Measurements from ENCODE around the gene PTGES3L. TPM values are rescaled to one million over a fixed set of nuclear protein-coding genes. Genes with fewer than 3 reads are reported as not detected.
"Not testable (repeated sequence)": the region's sequence is repeated elsewhere in the genome, so short reads cannot be mapped to it uniquely, and the experiment has no call there.

The PTGES3L gene
- total RNA-seq, 1 experiment from 2014 or later, result not detected

DNA sequence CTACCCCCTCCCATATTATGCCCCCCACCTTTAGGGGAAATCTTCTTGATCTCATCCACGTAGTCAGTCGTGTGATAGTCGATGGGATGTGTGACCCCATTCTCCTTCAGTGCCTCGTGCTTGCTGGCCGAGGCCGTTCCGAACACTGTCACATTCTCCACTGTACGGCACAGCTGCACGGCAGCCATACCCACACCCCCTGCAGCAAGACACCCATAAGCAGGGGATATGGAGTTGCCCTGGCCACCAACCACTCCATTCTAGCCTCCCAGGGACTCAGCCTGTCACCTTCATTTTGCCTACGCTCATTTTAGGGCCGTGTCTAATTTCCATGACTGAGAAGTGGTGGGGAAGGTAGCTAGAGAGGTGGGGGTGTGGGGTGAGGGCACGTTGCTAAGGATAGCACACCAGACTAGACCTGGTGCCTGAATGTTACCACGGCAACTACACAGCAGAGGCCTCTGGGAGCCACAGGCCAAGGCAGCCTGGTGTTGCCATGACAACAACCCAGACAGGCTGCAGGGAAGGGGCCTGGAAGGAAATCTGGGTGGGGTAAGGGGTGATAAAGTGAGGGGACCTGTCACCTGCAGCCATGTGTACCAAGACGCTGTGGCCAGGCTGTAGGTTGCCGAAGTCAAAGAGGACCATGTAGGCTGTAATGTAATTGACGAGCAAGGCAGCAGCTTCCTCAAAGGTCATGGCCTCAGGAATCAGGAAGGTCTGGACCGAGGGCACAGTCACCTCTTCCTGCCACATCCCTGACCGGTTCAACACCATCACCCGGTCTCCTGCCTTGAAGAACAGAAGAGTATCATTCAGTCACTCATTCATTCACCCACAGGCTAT, 38.4 kb upstream of the PTGES3L start:
- no peaks in the 10 kb centered on the region for H3K9me3 ChIP-seq
- H3K36me3 ChIP-seq, result peaks cover 60% of the 10 kb centered on the region
- H3K4me3 ChIP-seq, result no peak overlapping the region
- DNase-seq, result no peak
- H3K27me3 ChIP-seq, result no peaks in the 10 kb centered on the region

GRCh38 chr17:43016216-43016615, 36.3 kb upstream of the PTGES3L start:
- Histone ChIP-seq H3K27me3 (no peaks in the 10 kb centered on the region), H3K9me3 (no peaks in the 10 kb centered on the region), H3K36me3 (peaks cover 60% of the 10 kb centered on the region), H3K4me3 (no peak overlapping the region)
- no peak for DNase-seq

- H3K27me3 ChIP-seq, result no peaks in the 10 kb centered on the region
- H3K9me3 ChIP-seq, result no peaks in the 10 kb centered on the region
- no peak overlapping the region for H3K4me3 ChIP-seq
- peak; percentile 44 for DNase-seq
- peaks cover 59% of the 10 kb centered on the region for H3K36me3 ChIP-seq
Observed at GRCh38 chr17:43015579-43015978, 35.7 kb upstream of the PTGES3L start.

DNA sequence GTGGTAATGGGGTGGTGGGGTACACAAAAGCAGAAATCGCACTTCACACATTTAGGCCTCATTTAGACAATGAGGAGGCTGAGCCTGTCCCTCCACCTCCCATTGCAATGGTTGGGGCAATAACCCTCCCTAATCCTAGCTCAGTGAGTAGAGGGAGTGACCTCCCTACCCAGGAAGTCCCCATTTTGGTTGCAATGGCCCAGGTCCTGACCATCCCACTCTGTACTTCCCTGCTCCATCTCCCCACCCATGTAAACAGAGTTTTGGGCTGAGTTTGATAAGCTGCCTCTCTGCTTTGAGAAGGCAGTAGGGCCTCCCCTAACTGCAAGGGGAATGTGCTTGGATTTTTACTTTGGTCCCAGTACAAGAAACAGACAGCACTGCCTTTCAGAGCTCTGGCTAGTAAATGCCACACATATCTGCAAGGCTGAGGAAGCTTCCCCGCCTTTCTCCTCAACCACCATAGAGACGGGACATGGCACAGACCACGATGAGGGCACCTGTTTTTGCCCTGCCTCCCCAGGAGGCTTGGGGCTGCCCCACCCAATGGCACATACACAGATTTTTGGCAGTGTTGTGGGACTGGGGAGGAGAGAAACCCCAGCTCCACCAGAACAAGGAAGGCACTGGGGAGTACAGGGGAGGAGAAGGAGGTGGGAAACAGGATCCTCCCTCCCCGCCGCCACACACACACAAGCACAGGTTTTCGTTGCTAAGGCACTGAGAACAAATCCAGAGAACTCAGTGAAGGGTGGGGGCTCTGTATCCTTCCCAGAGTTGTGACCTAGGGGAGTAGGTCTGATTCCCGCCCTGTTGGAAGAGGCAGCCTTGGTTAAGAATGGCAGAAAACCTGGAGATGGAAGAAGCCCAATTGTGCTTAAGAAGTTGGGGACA, 35.0 kb upstream of the PTGES3L start:
- Histone ChIP-seq H3K4me3 (no peak overlapping the region), H3K36me3 (peaks cover 52% of the 10 kb centered on the region), H3K9me3 (no peaks in the 10 kb centered on the region), H3K27me3 (no peaks in the 10 kb centered on the region)
- no peak for DNase-seq

DNA sequence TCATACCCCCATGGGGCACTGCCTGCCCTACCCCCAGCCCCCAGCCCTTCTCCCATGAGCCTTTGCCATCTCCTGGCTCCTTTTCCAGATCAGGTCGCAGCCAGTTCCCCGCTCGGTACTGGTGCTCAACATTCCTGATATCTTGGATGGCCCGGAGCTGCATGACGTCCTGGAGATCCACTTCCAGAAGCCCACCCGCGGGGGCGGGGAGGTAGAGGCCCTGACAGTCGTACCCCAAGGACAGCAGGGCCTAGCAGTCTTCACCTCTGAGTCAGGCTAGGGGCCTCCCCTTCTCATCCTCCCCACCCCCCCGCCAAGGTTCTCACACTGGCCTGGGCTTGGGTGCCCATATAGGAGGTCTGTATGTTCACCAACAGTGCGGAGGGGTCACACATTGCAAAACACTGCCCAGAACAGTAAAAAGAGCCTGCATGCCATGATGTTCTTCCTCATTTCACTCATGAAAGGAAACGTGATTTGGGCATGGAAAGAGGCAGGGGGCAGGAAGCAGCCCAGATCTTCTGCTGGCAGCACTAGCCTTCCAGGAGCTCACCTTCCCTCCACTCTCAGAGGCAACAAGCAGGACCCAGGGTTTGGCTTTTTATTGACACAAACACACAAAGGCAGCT, 34.3 kb upstream of the PTGES3L start:
- Histone ChIP-seq H3K9me3 (no peaks in the 10 kb centered on the region), H3K4me3 (no peak overlapping the region), H3K36me3 (peaks cover 46% of the 10 kb centered on the region), H3K27me3 (no peaks in the 10 kb centered on the region)
- DNase-seq, result no peak

GRCh38 chr17:43013296-43013695, 33.4 kb upstream of the PTGES3L start:
- peaks cover 37% of the 10 kb centered on the region for H3K36me3 ChIP-seq

DNA sequence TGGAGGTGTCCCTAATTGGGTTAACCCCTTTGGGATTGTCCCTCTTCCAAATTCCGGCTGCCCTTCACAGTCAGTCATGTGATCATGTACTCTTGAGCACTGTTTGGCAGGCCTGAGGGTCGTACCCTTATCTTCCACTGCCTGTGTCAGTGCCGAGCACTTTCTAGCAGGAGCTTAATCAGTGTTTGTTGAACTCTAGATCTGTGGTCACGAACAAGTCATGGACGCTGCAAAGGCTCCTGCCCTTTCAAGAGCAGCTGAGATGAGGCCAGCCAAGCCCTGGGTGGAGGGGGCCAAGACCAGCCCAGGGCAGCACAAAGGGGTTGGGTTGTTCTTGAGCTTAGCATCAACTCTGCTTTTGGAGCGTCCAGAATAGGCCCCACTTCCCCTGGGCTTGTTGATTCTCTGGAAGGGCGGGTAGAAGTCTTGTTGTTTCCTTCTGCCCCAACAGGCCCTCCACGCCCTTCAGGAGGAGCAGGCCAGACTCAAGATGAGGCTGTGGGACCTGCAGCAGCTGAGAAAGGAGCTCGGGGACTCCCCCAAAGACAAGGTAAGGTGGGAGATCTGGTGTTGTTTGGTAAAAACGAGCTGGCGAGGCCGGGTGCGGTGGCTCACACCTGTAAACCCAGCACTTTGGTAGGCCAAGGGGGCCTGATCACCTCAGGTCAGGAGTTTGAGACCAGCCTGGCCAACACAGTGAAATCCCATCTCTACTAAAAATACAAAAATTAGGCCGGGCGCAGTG, 32.0 kb upstream of the PTGES3L start:
- Histone ChIP-seq H3K4me3 (no peak overlapping the region), H3K36me3 (peaks cover 27% of the 10 kb centered on the region), H3K9me3 (no peaks in the 10 kb centered on the region), H3K27me3 (no peaks in the 10 kb centered on the region)
- no peak for DNase-seq

More at GRCh38 chr17:43013296-43013695, 33.4 kb upstream of the PTGES3L start:
- no peak for DNase-seq
- no peak overlapping the region for H3K4me3 ChIP-seq
- H3K27me3 ChIP-seq, result no peaks in the 10 kb centered on the region
- H3K9me3 ChIP-seq, result no peaks in the 10 kb centered on the region

GRCh38 chr17:43010667-43011308, 30.9 kb upstream of the PTGES3L start:
- no peak for DNase-seq
- no peaks in the 10 kb centered on the region for H3K27me3 ChIP-seq
- H3K4me3 ChIP-seq, result no peak overlapping the region
- peaks cover 20% of the 10 kb centered on the region for H3K36me3 ChIP-seq
- no peaks in the 10 kb centered on the region for H3K9me3 ChIP-seq

DNA sequence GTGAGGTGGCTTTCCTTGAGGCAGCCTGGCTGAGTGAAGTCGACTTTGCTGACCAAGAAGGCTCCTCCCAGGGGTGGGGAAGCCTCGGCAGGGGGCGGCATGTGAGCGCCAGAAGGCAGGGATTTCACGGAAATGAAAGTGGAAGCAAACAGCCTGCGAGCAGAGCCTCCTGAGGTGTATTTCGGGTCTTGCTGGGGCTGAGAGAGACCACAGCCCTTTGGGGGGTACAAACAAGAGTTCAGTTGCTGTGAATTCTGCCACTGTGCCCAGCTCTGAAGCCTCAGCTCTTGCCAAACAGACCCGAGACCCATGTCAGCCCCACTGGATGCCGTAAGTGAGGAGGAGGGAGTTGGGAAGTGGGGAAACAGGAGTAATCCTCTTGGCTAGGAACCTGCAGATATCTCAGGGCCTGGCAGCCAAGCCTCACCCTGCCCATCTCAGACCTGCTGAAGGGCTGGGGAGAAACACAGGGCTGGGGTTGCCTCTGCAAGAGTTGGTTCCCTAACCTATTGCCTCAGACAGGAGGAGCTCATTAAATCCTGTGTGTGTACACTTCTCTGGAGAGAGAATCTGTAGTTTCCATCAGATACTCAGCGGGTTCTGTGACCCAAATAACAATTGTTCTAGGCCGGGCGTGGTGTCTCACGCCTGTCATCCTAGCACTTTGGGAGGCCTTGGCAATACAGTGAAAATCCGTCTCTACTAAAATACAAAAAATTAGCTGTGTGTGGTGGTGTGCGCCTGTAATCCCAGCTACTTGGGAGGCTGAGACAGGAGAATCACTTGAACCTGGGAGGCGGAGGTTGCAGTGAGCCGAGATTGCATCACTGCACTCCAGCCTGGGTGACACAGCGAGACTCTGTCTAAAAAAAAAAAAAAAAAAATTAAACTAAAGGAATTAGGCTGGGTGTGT, 27.0 kb upstream of the PTGES3L start, which contains the start of gene IFI35:
Gene IFI35 (plus strand): TSS at position 146 of the 913 bp plus-strand sequence. CDS start 164 bp downstream, at position 310.
- H3K36me3 ChIP-seq, result peaks cover 33% of the 10 kb centered on the region
- H3K27me3 ChIP-seq, result no peaks in the 10 kb centered on the region
- H3K4me3 ChIP-seq, result peak within 1 kb of the TSS; percentile 66
- H3K9me3 ChIP-seq, result no peaks in the 10 kb centered on the region
- peak; percentile 90 for DNase-seq

DNA sequence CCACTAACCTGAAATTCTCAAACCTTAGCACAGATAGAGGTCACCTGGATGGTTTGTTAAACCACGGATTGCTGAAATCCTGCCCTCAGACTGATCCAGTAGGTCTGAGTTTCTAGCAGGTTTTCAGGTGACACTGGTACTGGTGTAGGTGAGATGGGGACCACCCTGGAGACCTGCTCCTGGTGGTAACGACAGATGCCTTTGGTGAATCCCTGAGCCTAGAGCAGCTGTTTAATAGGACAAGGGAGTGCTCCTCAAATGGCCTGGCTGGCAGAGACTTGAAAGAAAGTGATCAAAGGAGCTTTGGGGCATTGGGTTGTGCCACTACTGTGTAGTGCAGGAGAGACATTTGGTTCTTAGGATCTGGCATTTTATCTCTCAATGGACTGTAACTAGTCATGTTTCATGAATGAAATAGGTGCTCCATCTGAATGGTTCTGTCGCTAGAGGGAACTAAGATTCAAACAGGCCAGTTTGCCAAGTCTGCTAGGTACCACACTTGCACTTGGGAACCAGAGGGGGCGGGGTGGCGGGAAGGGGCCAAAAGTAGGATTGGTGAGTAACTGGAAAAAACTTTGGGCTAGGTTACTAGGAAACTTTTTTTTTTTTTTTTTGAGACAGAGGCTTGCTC, 23.8 kb upstream of the PTGES3L start:
- Histone ChIP-seq H3K9me3 (no peaks in the 10 kb centered on the region), H3K36me3 (peaks cover 65% of the 10 kb centered on the region), H3K27me3 (no peaks in the 10 kb centered on the region), H3K4me3 (no peak overlapping the region)
- peak; percentile 92 for DNase-seq

GRCh38 chr17:43000894-43001293, 21.0 kb upstream of the PTGES3L start:
- DNase-seq, H3K27me3 ChIP-seq, H3K9me3 ChIP-seq, H3K4me3 ChIP-seq: not testable (repeated sequence)
- H3K36me3 ChIP-seq, result peaks cover 66% of the 10 kb centered on the region

- no peak for DNase-seq
- H3K27me3 ChIP-seq, result no peaks in the 10 kb centered on the region
- no peaks in the 10 kb centered on the region for H3K9me3 ChIP-seq
Observed at GRCh38 chr17:42999003-42999525, 19.2 kb upstream of the PTGES3L start.

GRCh38 chr17:42997984-42998938, 18.4 kb upstream of the PTGES3L start, which contains the start of gene RPL27:
RPL27 (plus strand) TSS chr17:42998419; CDS start chr17:42998751, 332 bp downstream.
- Histone ChIP-seq H3K9me3 (no peaks in the 10 kb centered on the region), H3K4me3 (peak within 1 kb of the TSS; percentile 88), H3K27me3 (no peaks in the 10 kb centered on the region), H3K36me3 (peaks cover 49% of the 10 kb centered on the region)
- DNase-seq, result peak; percentile 99

More at GRCh38 chr17:42999003-42999525, 19.2 kb upstream of the PTGES3L start:
- Histone ChIP-seq H3K4me3 (peak overlapping the region; percentile 88), H3K36me3 (peaks cover 56% of the 10 kb centered on the region)
